Peyer's patch (tissue), 4 donors: Measurements from ENCODE around the gene FBLN1.

Experiments
- CTCF ChIP-seq, 6 experiments: fragments of 450-650 bp in 4 of 6; fragments of 200-600 bp in 2 of 6; sonication (generic) in 1 of 6; IDR thresholded peaks; one replicate each; pipeline ENCODE4 v1.5.1; 2017 to 2019; ENCODE audit warnings: antibody characterized with exemption in 6 of 6, mild to moderate bottlenecking in 3 of 6, moderate library complexity in 1 of 6
- POLR2A ChIP-seq, 2 donors: fragments of 450-650 bp; IDR thresholded peaks; one replicate each; pipeline ENCODE4 v1.5.1; 2017; ENCODE audit warnings: antibody characterized with exemption in 2 of 2, mild to moderate bottlenecking in 2 of 2, moderate library complexity in 2 of 2

DNA sequence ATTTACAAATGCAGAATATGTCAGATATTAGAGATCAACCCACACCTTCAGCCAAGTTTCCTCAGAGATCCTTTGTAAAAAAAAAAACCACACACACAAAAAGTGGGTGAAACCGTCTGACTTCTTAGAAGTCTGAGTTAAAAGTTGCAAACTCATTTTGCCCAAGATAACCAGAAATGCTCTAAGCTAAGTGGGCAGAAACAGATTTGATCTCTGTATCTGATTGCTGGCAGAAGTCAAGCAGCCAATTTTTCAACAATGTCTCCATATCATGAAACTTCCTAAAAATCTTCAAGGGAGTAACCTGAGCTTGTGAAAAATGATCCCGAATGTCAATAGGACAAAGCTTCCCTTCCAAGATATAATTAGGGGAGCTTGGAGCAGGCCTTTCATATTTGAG lies 140.3 kb downstream of the FBLN1 start:
- TF ChIP-seq CTCF (IDR thresholded peaks at IDR 0.05): no peak
- no peak for TF ChIP-seq POLR2A (IDR thresholded peaks at IDR 0.05)
